ENCODE measurements around the gene QRSL1. TPM values are rescaled to one million over a fixed set of nuclear protein-coding genes. Genes with fewer than 3 reads are reported as not detected.

The QRSL1 gene
- total RNA-seq, 1 experiment from 2014 or later, result 18.4 TPM

- POLR2A ChIA-PET, result no interaction called here
- Histone ChIP-seq H3K4me3 (ENCODE audit: low read depth in 2 of 2, low read length in 2 of 2) (no peak overlapping the region), H3K9me3 (ENCODE audit: control insufficient read depth, insufficient read depth, low read depth, low read length) (peaks cover 3% of the 10 kb centered on the region; the same call in 1 of the 2 replicates), H3K27ac (ENCODE audit: low read length) (no peak overlapping the region), H3K36me3 (ENCODE audit: control insufficient read depth, insufficient read depth, low read length) (no peaks in the 10 kb centered on the region), H3K27me3 (ENCODE audit: control insufficient read depth, insufficient read depth, low read length) (peaks cover 11% of the 10 kb centered on the region), H3K4me1 (ENCODE audit: control insufficient read depth, insufficient read depth, low read length) (peaks cover 5% of the 10 kb centered on the region; the same call in 1 of the 2 replicates)
- TF ChIP-seq REST (IDR thresholded peaks at IDR 0.05; ENCODE audit: insufficient read depth in 1 of 2, low read depth in 2 of 2, low read length in 1 of 2) (no peak), TCF7L2 (IDR thresholded peaks at IDR 0.05; ENCODE audit: low read depth, low read length) (no peak), CTCF (IDR thresholded peaks at IDR 0.05) (no peak), POLR2AphosphoS5 (IDR thresholded peaks at IDR 0.05; ENCODE audit: low read depth, low read length) (no peak), SIN3A (IDR thresholded peaks at IDR 0.05; ENCODE audit: borderline replicate concordance, insufficient read depth, low read depth, low read length) (no peak)
- in situ Hi-C loops (cut with HindIII; ENCODE audit: low pct_unique_long_range_greater_than_20kb, low sequenced_read_pairs), result no loop called here
- ATAC-seq, result no peak
- intact Hi-C loops (cut with micrococcal nuclease; ENCODE audit: unreplicated experiment), result no loop called here
- no TSS peak for BruUV-seq (replicated peaks)
- CTCF ChIA-PET, result no interaction called here
- no peak for DNase-seq (ENCODE audit: low read depth, low spot score)
Observed at GRCh38 chr6:106705156-106705555, 75.8 kb downstream of the QRSL1 start.

- Histone ChIP-seq H3K4me1 (ENCODE audit: control insufficient read depth, insufficient read depth, low read length) (no peaks in the 10 kb centered on the region), H3K9me3 (ENCODE audit: control insufficient read depth, insufficient read depth, low read depth, low read length) (peaks cover 2% of the 10 kb centered on the region; the same call in 1 of the 2 replicates), H3K27ac (ENCODE audit: low read length) (no peak overlapping the region), H3K27me3 (ENCODE audit: control insufficient read depth, insufficient read depth, low read length) (peaks cover 7% of the 10 kb centered on the region), H3K36me3 (ENCODE audit: control insufficient read depth, insufficient read depth, low read length) (no peaks in the 10 kb centered on the region), H3K4me3 (ENCODE audit: low read depth in 2 of 2, low read length in 2 of 2) (no peak overlapping the region)
- no peak for ATAC-seq
- DNase-seq (ENCODE audit: low read depth, low spot score), result no peak
- in situ Hi-C loops (cut with HindIII; ENCODE audit: low pct_unique_long_range_greater_than_20kb, low sequenced_read_pairs), result no loop called here
- intact Hi-C loops (cut with micrococcal nuclease; ENCODE audit: unreplicated experiment), result no loop called here
- no peak for TF ChIP-seq TCF7L2 (IDR thresholded peaks at IDR 0.05; ENCODE audit: low read depth, low read length)
- no peak for TF ChIP-seq SIN3A (IDR thresholded peaks at IDR 0.05; ENCODE audit: borderline replicate concordance, insufficient read depth, low read depth, low read length)
- TF ChIP-seq CTCF (IDR thresholded peaks at IDR 0.05), result no peak
- no peak for TF ChIP-seq POLR2AphosphoS5 (IDR thresholded peaks at IDR 0.05; ENCODE audit: low read depth, low read length)
- no peak for TF ChIP-seq REST (IDR thresholded peaks at IDR 0.05; ENCODE audit: insufficient read depth in 1 of 2, low read depth in 2 of 2, low read length in 1 of 2)
- no TSS peak for BruUV-seq (replicated peaks)
- CTCF ChIA-PET, result no interaction called here
- POLR2A ChIA-PET, result no interaction called here
Observed at GRCh38 chr6:106710580-106710979, 81.2 kb downstream of the QRSL1 start.
